Stomach smooth muscle (tissue), 2 donors: ENCODE data around the gene TMEM154.

ENCODE experiments used
- H3K27ac ChIP-seq: one replicate; pipeline ENCODE4 v1.7.0; 2013; ENCODE audit warnings: mild to moderate bottlenecking, low read length, inconsistent platforms
- H3K27me3 ChIP-seq, 2 donors: one replicate each; pipeline ENCODE4 v1.7.0; 2013; ENCODE audit warnings: low read length in 2 of 2; ENCODE audit not compliant: insufficient read depth in 2 of 2, control insufficient read depth in 1 of 2
- H3K36me3 ChIP-seq, 2 donors: one replicate each; pipeline ENCODE4 v1.7.0; 2013; ENCODE audit warnings: low read length in 2 of 2; ENCODE audit not compliant: control insufficient read depth in 2 of 2, insufficient read depth in 2 of 2
- H3K4me1 ChIP-seq: one replicate; pipeline ENCODE4 v1.7.0; 2013; ENCODE audit warnings: low read length; ENCODE audit not compliant: control insufficient read depth, insufficient read depth
- H3K4me3 ChIP-seq, 2 donors: one replicate each; pipeline ENCODE4 v1.7.0; 2013; ENCODE audit warnings: low read length in 2 of 2
- H3K9ac ChIP-seq, 2 donors: one replicate each; pipeline ENCODE4 v1.7.0; 2013; ENCODE audit warnings: low read length in 2 of 2, mild to moderate bottlenecking in 1 of 2
- H3K9me3 ChIP-seq, 2 donors: one replicate each; pipeline ENCODE4 v1.7.0; 2013; ENCODE audit warnings: low read length in 2 of 2; ENCODE audit not compliant: control insufficient read depth in 2 of 2
- donor health status: healthy.
- donor health status: Pancreatic carcinoma.

TMEM154 gene

GRCh38 chr4:152709675-152710438, 30.1 kb upstream of the TMEM154 start:
- no peak overlapping the region for H3K4me3 ChIP-seq
- no peaks in the 10 kb centered on the region for H3K4me1 ChIP-seq
- no peaks in the 10 kb centered on the region for H3K36me3 ChIP-seq
- no peak overlapping the region for H3K27ac ChIP-seq
- no peaks in the 10 kb centered on the region for H3K27me3 ChIP-seq
- peaks cover 0 to 1% of the 10 kb centered on the region in 2 donors for H3K9me3 ChIP-seq
- H3K9ac ChIP-seq, result no peak overlapping the region

DNA sequence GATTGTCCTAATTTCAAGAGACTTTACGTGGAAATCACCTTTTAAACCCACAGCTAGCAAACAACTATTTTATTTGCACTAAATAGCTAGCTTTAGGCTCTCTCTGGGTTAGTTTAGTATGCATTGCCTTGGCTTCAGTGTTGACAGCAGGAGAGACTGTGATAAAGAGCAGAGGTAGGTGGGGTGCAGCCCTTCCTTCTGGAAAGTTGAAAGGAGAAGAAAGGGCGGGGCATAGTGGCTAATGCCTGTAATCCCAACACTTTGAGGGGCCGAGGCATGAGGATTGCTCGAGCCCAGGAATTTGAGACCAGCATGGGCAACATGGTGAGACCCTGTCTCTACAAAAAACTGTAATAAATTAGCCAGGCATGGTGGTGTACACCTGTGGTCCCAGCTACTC, 29.0 kb upstream of the TMEM154 start:
- H3K9me3 ChIP-seq, result no peaks in the 10 kb centered on the region
- no peak overlapping the region for H3K4me3 ChIP-seq
- H3K9ac ChIP-seq, result no peak overlapping the region
- H3K27ac ChIP-seq, result no peak overlapping the region
- H3K27me3 ChIP-seq, result peaks cover 0 to 2% of the 10 kb centered on the region in 2 donors
- H3K4me1 ChIP-seq, result no peaks in the 10 kb centered on the region
- H3K36me3 ChIP-seq, result no peaks in the 10 kb centered on the region

DNA sequence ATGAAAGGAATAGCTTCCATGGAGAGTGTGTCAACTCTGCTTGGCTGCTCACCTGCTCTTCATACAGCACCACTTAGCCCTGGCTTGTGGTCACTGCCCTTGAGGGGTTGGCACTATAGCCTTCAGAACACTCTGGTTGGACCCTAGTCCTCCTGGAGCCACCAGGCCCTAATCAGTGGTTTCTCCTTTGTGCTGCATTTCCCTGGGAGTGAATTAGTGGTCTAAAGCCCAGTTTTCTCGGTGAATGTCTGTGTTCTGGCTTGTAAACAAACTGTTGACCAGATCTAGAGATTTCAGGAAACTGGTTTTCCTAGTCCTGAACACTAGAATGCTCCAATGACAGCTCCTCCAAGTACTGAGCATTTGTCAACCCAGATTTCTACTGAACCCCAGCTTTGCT, 28.6 kb upstream of the TMEM154 start:
- Histone ChIP-seq H3K9me3 (no peaks in the 10 kb centered on the region), H3K4me1 (no peaks in the 10 kb centered on the region), H3K27me3 (peaks cover 0 to 2% of the 10 kb centered on the region in 2 donors), H3K27ac (no peak overlapping the region), H3K36me3 (no peaks in the 10 kb centered on the region), H3K4me3 (no peak overlapping the region), H3K9ac (no peak overlapping the region)

DNA sequence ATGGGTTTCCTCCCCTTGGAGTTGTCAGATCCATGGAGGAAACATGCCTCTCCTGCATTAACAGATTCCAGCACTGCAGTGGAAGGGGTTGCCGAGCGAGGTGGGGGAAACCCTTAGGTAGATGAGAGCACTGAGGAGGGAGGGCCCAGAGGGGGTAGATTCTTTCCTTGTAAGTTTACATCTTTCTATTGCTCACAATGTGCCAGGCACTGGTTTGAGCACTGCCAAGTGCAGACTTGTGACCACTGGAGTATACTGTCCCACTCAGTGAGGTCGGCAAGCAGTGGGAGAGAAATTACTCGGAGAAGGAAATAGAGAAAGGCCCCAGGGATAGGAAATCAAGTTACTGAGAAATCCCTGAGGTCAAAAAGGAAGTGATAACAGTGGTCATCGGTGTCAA, 27.8 kb upstream of the TMEM154 start:
- Histone ChIP-seq H3K4me3 (no peak overlapping the region), H3K36me3 (no peaks in the 10 kb centered on the region), H3K27ac (no peak overlapping the region), H3K9me3 (no peaks in the 10 kb centered on the region), H3K27me3 (peaks cover 0 to 2% of the 10 kb centered on the region in 2 donors), H3K9ac (no peak overlapping the region), H3K4me1 (no peaks in the 10 kb centered on the region)

GRCh38 chr4:152705903-152706302, 26.1 kb upstream of the TMEM154 start:
- Histone ChIP-seq H3K4me3 (no peak overlapping the region), H3K36me3 (no peaks in the 10 kb centered on the region), H3K9ac (no peak overlapping the region), H3K27ac (no peak overlapping the region), H3K9me3 (no peaks in the 10 kb centered on the region), H3K4me1 (no peaks in the 10 kb centered on the region), H3K27me3 (peaks cover 0 to 2% of the 10 kb centered on the region in 2 donors)

- Histone ChIP-seq H3K27ac (no peak overlapping the region), H3K4me1 (no peaks in the 10 kb centered on the region), H3K36me3 (no peaks in the 10 kb centered on the region), H3K4me3 (no peak overlapping the region), H3K9ac (no peak overlapping the region), H3K9me3 (no peaks in the 10 kb centered on the region), H3K27me3 (peaks cover 0 to 2% of the 10 kb centered on the region in 2 donors)
Measured at GRCh38 chr4:152704788-152705187, 25.0 kb upstream of the TMEM154 start.

- Histone ChIP-seq H3K9me3 (no peaks in the 10 kb centered on the region), H3K4me3 (no peak overlapping the region), H3K4me1 (no peaks in the 10 kb centered on the region), H3K27me3 (peaks cover 0 to 2% of the 10 kb centered on the region in 2 donors), H3K36me3 (no peaks in the 10 kb centered on the region), H3K9ac (no peak overlapping the region), H3K27ac (no peak overlapping the region)
Measured at GRCh38 chr4:152700151-152700550, 20.4 kb upstream of the TMEM154 start.

GRCh38 chr4:152699313-152699712, 19.5 kb upstream of the TMEM154 start:
- H3K4me3 ChIP-seq, result no peak overlapping the region
- H3K36me3 ChIP-seq, result no peaks in the 10 kb centered on the region
- H3K9ac ChIP-seq, result no peak overlapping the region
- no peaks in the 10 kb centered on the region for H3K4me1 ChIP-seq
- no peak overlapping the region for H3K27ac ChIP-seq
- H3K9me3 ChIP-seq, result no peaks in the 10 kb centered on the region
- H3K27me3 ChIP-seq, result peaks cover 0 to 2% of the 10 kb centered on the region in 2 donors

DNA sequence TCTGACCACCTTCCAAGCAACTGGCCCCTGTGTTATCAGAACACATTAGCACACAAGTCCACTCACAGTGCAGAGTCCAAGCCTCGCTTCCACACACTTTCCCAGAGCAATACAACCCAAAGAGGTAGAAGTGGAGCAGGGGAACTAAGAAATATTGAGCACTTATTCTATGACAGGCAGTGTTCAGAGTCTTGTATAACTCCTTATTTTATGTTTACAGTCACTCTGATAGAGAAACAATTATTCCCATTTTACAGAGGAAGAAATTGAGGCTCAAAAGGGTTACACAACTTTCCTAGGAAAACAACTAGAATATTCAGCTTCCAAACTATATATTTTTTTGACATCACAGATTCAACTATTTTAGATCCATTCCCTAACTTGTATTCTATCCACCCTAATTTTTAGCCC, 18.3 kb upstream of the TMEM154 start:
- Histone ChIP-seq H3K4me3 (no peak overlapping the region), H3K36me3 (no peaks in the 10 kb centered on the region), H3K9me3 (no peaks in the 10 kb centered on the region), H3K9ac (no peak overlapping the region), H3K27ac (no peak overlapping the region), H3K4me1 (no peaks in the 10 kb centered on the region), H3K27me3 (no peaks in the 10 kb centered on the region)

DNA sequence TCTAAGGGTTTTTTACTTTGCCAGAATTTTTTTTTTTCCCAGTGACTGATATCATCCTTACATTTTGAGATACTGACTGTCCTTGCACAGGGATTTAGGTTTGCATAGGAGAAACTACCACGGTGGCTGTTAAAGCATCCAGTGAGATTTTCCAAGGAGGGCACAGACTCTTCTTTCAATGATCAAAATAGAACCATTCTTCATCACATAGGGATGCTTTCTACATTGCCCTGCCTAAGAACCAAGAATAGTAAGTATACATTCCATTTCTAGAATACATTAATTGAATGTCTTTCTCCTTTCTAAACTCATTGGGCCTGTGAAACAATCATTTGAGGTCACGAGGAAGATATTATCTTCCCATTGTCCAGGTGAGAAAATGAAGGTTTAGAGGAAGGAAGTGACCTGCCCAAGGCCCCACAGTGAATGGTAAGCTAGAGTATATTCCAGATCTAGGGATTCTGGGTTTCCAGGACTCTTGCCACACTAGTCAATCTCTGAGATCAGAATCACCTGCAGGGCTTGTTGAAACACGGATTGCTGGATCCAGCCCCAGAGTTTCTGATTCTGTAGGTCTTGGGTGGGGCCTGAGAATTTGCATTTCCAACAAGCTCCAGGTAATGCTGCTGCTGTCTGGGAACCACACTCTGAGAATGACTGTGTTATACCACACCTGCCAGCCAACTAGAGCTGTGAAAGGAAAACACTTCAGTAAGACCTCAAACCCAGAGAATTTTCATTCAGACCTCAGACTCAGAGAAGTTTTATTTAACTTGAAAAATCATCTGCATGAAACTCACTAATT, 17.7 kb upstream of the TMEM154 start:
- no peaks in the 10 kb centered on the region for H3K4me1 ChIP-seq
- H3K36me3 ChIP-seq, result no peaks in the 10 kb centered on the region
- H3K4me3 ChIP-seq, result no peak overlapping the region
- no peak overlapping the region for H3K9ac ChIP-seq
- no peaks in the 10 kb centered on the region for H3K27me3 ChIP-seq
- H3K9me3 ChIP-seq, result no peaks in the 10 kb centered on the region
- H3K27ac ChIP-seq, result no peak overlapping the region

DNA sequence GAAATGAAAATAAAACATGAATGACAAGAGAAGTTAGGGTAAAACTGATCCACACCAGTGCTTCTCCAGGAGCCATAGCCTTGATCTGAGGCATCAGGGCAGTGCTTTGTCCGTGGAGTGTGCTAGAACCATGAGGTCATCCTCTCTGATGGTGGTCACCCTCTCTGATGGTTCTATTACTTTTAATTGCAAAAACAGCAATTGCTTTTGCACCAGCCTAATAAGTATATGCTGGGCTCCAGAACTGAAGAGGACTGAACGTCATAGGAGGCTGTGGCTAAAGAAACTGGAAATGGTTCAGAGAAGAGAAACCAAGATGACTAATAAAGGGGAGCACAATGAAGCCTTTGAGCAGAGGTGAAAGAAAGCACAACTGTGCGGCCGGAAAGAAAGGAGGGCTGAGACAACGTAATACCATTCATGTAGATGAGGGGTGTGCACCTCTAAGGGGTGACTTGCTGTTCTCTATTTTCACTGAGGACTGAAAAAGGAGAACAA, 17.0 kb upstream of the TMEM154 start:
- Histone ChIP-seq H3K36me3 (no peaks in the 10 kb centered on the region), H3K9me3 (no peaks in the 10 kb centered on the region), H3K27ac (no peak overlapping the region), H3K27me3 (no peaks in the 10 kb centered on the region), H3K4me1 (no peaks in the 10 kb centered on the region), H3K4me3 (no peak overlapping the region), H3K9ac (no peak overlapping the region)
